K562 (cell line): ENCODE results near the gene CD36. TPM values are rescaled to one million over a fixed set of nuclear protein-coding genes. Genes with fewer than 3 reads are reported as not detected.

ENCODE experiments used
- ATAC-seq: fragments of 200-7000 bp; cut with Tn5 transposase; 3 replicates; pipeline ENCODE4 v1.9.1; 2020; ENCODE audit warnings: moderate library complexity
- BruUV-seq: library from RNA; stranded (reverse); fragments of 400-500 nt; replicated peaks from 2 replicates; lab custom pipeline; 2021; lab: Mats Ljungman, UMichigan
- CTCF ChIA-PET: fragments of 300-600 bp; formaldehyde crosslinking; extraction: SDS; loops from one replicate; lab custom pipeline; 2021; ENCODE audit warnings: low intra/inter-chr PET ratio; lab: Yijun Ruan, JAX
- POLR2A ChIA-PET: fragments of 300-600, 350-650 bp; sonication (Branson Sonifier 250); formaldehyde crosslinking; extraction: SDS; loops from one replicate; lab custom pipeline; 2021; ENCODE audit warnings: antibody characterized with exemption, inconsistent platforms; lab: Yijun Ruan, JAX
- DNase-seq, 4 experiments: peaks; one replicate each; pipeline versions ENCODE4 v3.0.0 to v3.0.0-alpha.2; 2011 to 2018; ENCODE audit warnings: low spot score in 3 of 4, mixed read lengths in 3 of 4; ENCODE audit errors: extremely low read depth in 1 of 4
- FAIRE-seq: peaks from 2 replicates; lab custom pipeline; 2011; peaks lifted over from hg19 to GRCh38; lab: Jason Lieb, UNC
- H2AFZ ChIP-seq: 2 replicates; pipeline ENCODE4 v1.6.0; 2011; ENCODE audit warnings: low read depth, low read length, control low read depth, inconsistent platforms
- H3K27ac ChIP-seq: fragments of 200-600 bp; 3 replicates; pipeline ENCODE4 v1.8.0; 2011; ENCODE audit warnings: low read depth, mild to moderate bottlenecking, control low read depth, inconsistent platforms, low read length, moderate library complexity, mixed read lengths; ENCODE audit errors: extremely low read depth
- H3K27me3 ChIP-seq, 2 experiments: fragments of 300-600 bp in 1 of 2; 2 replicates in 1 of 2; 3 replicates in 1 of 2; pipeline versions ENCODE4 v1.6.0 to v1.8.0; 2011; ENCODE audit warnings: inconsistent platforms in 2 of 2, low read length in 2 of 2, mild to moderate bottlenecking in 1 of 2, mixed read lengths in 1 of 2, moderate library complexity in 1 of 2; ENCODE audit not compliant: control insufficient read depth in 2 of 2, insufficient read depth in 2 of 2
- H3K36me3 ChIP-seq: fragments of 300-600 bp; 3 replicates; pipeline ENCODE4 v1.8.0; 2011; ENCODE audit warnings: mild to moderate bottlenecking, low read length, inconsistent platforms; ENCODE audit not compliant: control insufficient read depth, insufficient read depth
- H3K4me1 ChIP-seq, 2 experiments: fragments of 200-600 bp in 1 of 2; replicated peaks in 1 of 2; 2 replicates in 1 of 2; 3 replicates in 1 of 2; pipeline versions ENCODE4 v1.5.1 to v1.8.0; 2011; ENCODE audit warnings: inconsistent platforms in 2 of 2, low read length in 2 of 2, mild to moderate bottlenecking in 1 of 2, mixed read lengths in 1 of 2, moderate library complexity in 1 of 2; ENCODE audit not compliant: control insufficient read depth in 2 of 2, insufficient read depth in 2 of 2
- H3K4me2 ChIP-seq: 2 replicates; pipeline ENCODE4 v1.6.1; 2011; ENCODE audit warnings: low read length, control low read depth, inconsistent platforms, mixed read lengths; ENCODE audit not compliant: insufficient read depth
- H3K4me3 ChIP-seq: fragments of 200-600 bp; sonication (generic), shearing (Covaris generic); 2 replicates; pipeline ENCODE4 v1.5.1; 2016; ENCODE audit warnings: control low read depth, inconsistent platforms
- H3K79me2 ChIP-seq: fragments of 200-600 bp; 3 replicates; pipeline ENCODE4 v1.8.0; 2011; ENCODE audit warnings: low read length, inconsistent platforms; ENCODE audit not compliant: control insufficient read depth, insufficient read depth
- H3K9ac ChIP-seq, 2 experiments: 2 replicates each; pipeline versions ENCODE4 v1.6.0 to v1.6.1; 2011; ENCODE audit warnings: low read depth in 2 of 2, low read length in 2 of 2, control low read depth in 1 of 2, inconsistent platforms in 1 of 2, mild to moderate bottlenecking in 1 of 2, mixed read lengths in 1 of 2; ENCODE audit not compliant: insufficient read depth in 1 of 2
- H3K9me1 ChIP-seq: one replicate; pipeline ENCODE4 v1.6.0; 2011; ENCODE audit warnings: inconsistent platforms, mild to moderate bottlenecking, low read length, moderate library complexity; ENCODE audit not compliant: control insufficient read depth, insufficient read depth
- H3K9me3 ChIP-seq: replicated peaks from 2 replicates; pipeline ENCODE4 v1.5.1; 2011; ENCODE audit warnings: low read depth, low read length, inconsistent platforms; ENCODE audit not compliant: control insufficient read depth, insufficient read depth
- H4K20me1 ChIP-seq: replicated peaks from 2 replicates; pipeline ENCODE4 v1.6.1; 2011; ENCODE audit warnings: low read length, inconsistent platforms, mixed read lengths; ENCODE audit not compliant: control insufficient read depth, insufficient read depth
- ARID4B ChIP-seq: sonication (generic); formaldehyde crosslinking; IDR thresholded peaks from 2 replicates; pipeline ENCODE4 v1.8.0; 2022; ENCODE audit warnings: mild to moderate bottlenecking, missing genetic modification reagents
- CEBPB ChIP-seq: fragments of 450-650 bp; IDR thresholded peaks from 2 replicates; pipeline ENCODE4 v1.6.1; 2016; ENCODE audit warnings: missing genetic modification characterization, missing compliant biosample characterization
- FOXP4 ChIP-seq: sonication (generic); formaldehyde crosslinking; IDR thresholded peaks from 2 replicates; pipeline ENCODE4 v1.8.0; 2022; ENCODE audit warnings: mild to moderate bottlenecking, missing genetic modification reagents, borderline replicate concordance
- HSF4 ChIP-seq: fragments of 250-450 bp; sonication (Bioruptor Pico); IDR thresholded peaks from 2 replicates; pipeline ENCODE4 v2.1.2; 2022; ENCODE audit warnings: mild to moderate bottlenecking, moderate library complexity, borderline replicate concordance
- POLR2AphosphoS5 ChIP-seq: IDR thresholded peaks from 2 replicates; pipeline ENCODE4 v1.6.1; 2011; ENCODE audit warnings: mild to moderate bottlenecking, low read depth, low read length, moderate library complexity; ENCODE audit not compliant: control insufficient read depth, insufficient read depth
- STAT5A ChIP-seq: IDR thresholded peaks from 2 replicates; pipeline ENCODE4 v1.6.1; 2012; ENCODE audit warnings: low read length, inconsistent platforms, borderline replicate concordance
- TBL1XR1 ChIP-seq, 2 experiments: IDR thresholded peaks; 2 replicates each; pipeline ENCODE4 v1.6.1; 2012; ENCODE audit warnings: improper control_type of control experiment in 2 of 2, low read length in 2 of 2, mild to moderate bottlenecking in 1 of 2
- ZNF224 ChIP-seq: sonication (generic); formaldehyde crosslinking; IDR thresholded peaks from 2 replicates; pipeline ENCODE4 v1.8.0; 2022; ENCODE audit warnings: mild to moderate bottlenecking, missing genetic modification reagents
- ZNF830 ChIP-seq: fragments of 250-450 bp; sonication (Bioruptor Pico); IDR thresholded peaks from 2 replicates; pipeline ENCODE4 v1.5.0; 2021; ENCODE audit warnings: mild to moderate bottlenecking
- WGBS: fragments of 100-300 bp; shearing (Covaris generic); methylation state at CpG from one replicate; pipeline ENCODE4 v1.1.6; 2016; ENCODE audit warnings: low coverage, mixed read lengths; ENCODE audit not compliant: insufficient coverage; ENCODE audit errors: missing lambda C conversion rate; 5-methylcytosine and 5-hydroxymethylcytosine counted together
- in situ Hi-C: fragments of 300-500 bp; cut with MboI; formaldehyde crosslinking; loops from 4 replicates; pipeline ENCODE4 v1.15.0; 2018; ENCODE audit warnings: inconsistent platforms, mixed read lengths
- intact Hi-C: fragments of 100-400 bp; cut with micrococcal nuclease; formaldehyde crosslinking; loops from 2 replicates; pipeline ENCODE4 v1.14.2; 2022
- polyA plus RNA-seq, 8 experiments: library from polyadenylated mRNA; depleted of rRNA in 4 of 8; stranded (reverse) in 5 of 8; unstranded in 3 of 8; fragments of >200 nt; fragmentation: Nextera tagmentation in 2 of 8; fragmentation: Illumina TruSeq in 1 of 8; extraction: Ambion mirVana in 2 of 8; extraction: Trizol in 1 of 8; gene quantifications; 2 replicates each; pipeline versions ENCODE4 v1.2.1 to v1.2.3, GENCODE V29; 2011 to 2014; ENCODE audit warnings: inconsistent platforms in 1 of 8, missing spikeins in 1 of 8
- total RNA-seq, 7 experiments: library from RNA; depleted of rRNA in 6 of 7; stranded (reverse); fragments of >200 nt in 6 of 7; fragmentation: Illumina TruSeq in 2 of 7; extraction: Trizol in 2 of 7; gene quantifications; 2 replicates each; pipeline versions ENCODE4 v1.2.1 to v1.2.3, GENCODE V29; 2011 to 2021; ENCODE audit warnings: low replicate concordance in 1 of 7

Gene CD36
- total and polyA plus RNA-seq, 9 of the 15 experiments (the other 6 are each of a cell fraction or from before 2014, with no cell fraction given) = 0.09 to 4.0 (median 0.42) TPM

- ATAC-seq = no peak
- BruUV-seq = no TSS peak
- no peaks in the 10 kb centered on the region for H3K79me2 ChIP-seq
- TF ChIP-seq CEBPB (tag) (no peak), HSF4 (CRISPR knock-in tag) (no peak), POLR2AphosphoS5 (no peak), STAT5A (no peak), ZNF224 (no peak)
- TF ChIP-seq, all 486 proteins: peak for 0
- no peaks in the 10 kb centered on the region for H3K9me1 ChIP-seq
- FAIRE-seq (no peak), DNase-seq (no peak)
- H3K27me3 ChIP-seq = no peaks in the 10 kb centered on the region
- H2AFZ ChIP-seq = no peak overlapping the region
- H4K20me1 ChIP-seq = no peaks in the 10 kb centered on the region
- ChIA-PET CTCF (no interaction called here), POLR2A (interaction anchor here (0.6 kb wide), 1 partner anchor 143 kb away, joined by 3 read pairs; no protein-coding TSS in a partner anchor)
- H3K27ac ChIP-seq = no peak overlapping the region
- WGBS = 0% methylated on average over 1 of the region's 1 CpG
- no peak overlapping the region for H3K4me3 ChIP-seq
- no peaks in the 10 kb centered on the region for H3K9me3 ChIP-seq
- H3K4me2 ChIP-seq = no peak overlapping the region
- H3K9ac ChIP-seq = no peak overlapping the region
- intact Hi-C loops = no loop called here
- in situ Hi-C loops = no loop called here
- no peaks in the 10 kb centered on the region for H3K4me1 ChIP-seq
- H3K36me3 ChIP-seq = no peaks in the 10 kb centered on the region
Observed at GRCh38 chr7:80618096-80618495, 20.3 kb upstream of the CD36 start.

DNA sequence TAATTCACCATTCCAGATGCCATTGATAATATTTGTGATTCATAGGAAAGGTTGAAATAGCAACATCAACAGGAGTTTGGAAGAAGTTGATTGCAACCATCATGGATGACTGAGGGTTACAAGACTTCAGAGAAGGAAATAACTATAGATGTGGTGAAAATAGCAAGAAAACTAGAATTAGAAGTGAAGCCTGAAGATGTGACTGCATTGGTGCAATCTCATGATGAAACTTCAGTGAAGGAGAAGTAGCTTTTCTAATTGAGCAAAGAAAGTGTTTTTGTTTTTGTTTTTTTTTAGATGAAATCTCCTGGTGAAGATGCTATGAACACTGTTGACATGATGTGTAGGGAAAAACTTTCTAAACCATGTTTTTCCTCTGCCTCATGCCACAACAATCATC lies 18.7 kb upstream of the CD36 start:
- no peak overlapping the region for H3K9ac ChIP-seq
- H3K79me2 ChIP-seq = no peaks in the 10 kb centered on the region
- BruUV-seq = no TSS peak
- in situ Hi-C loops (no loop called here), intact Hi-C loops (no loop called here)
- H3K9me1 ChIP-seq = no peaks in the 10 kb centered on the region
- FAIRE-seq (no peak), ATAC-seq (no peak), DNase-seq (no peak)
- no peaks in the 10 kb centered on the region for H4K20me1 ChIP-seq
- no peak overlapping the region for H3K27ac ChIP-seq
- ChIA-PET CTCF (no interaction called here), POLR2A (no interaction called here)
- H2AFZ ChIP-seq = no peak overlapping the region
- H3K36me3 ChIP-seq = no peaks in the 10 kb centered on the region
- no peaks in the 10 kb centered on the region for H3K9me3 ChIP-seq
- H3K4me2 ChIP-seq = no peak overlapping the region
- H3K4me1 ChIP-seq = no peaks in the 10 kb centered on the region
- no peak for TF ChIP-seq ZNF830 (CRISPR knock-in tag)
- TF ChIP-seq FOXP4 (CRISPR knock-in tag) = no peak
- no peak for TF ChIP-seq ARID4B (CRISPR knock-in tag)
- no peak for TF ChIP-seq TBL1XR1 (IDR thresholded peaks at IDR 0.05; ENCODE audit: low read length in 2 of 2)
- H3K4me3 ChIP-seq = no peak overlapping the region
- no peaks in the 10 kb centered on the region for H3K27me3 ChIP-seq
